Measurements from ENCODE around the gene TSPYL6. TPM values are rescaled to one million over a fixed set of nuclear protein-coding genes. Genes with fewer than 3 reads are reported as not detected.

Gene TSPYL6
- polyA plus RNA-seq, 1 donor = 0.06 TPM

GRCh38 chr2:54259413-54260240, 3.6 kb upstream of the TSPYL6 start:
- Histone ChIP-seq H3K36me3 (ENCODE audit: control insufficient read depth, insufficient read depth, low read length) (no peaks in the 10 kb centered on the region), H3K4me1 (ENCODE audit: control insufficient read depth, insufficient read depth, low read length) (peaks cover 6% of the 10 kb centered on the region), H3K27ac (ENCODE audit: low read length) (no peak overlapping the region), H3K9me3 (ENCODE audit: control insufficient read depth, low read depth, low read length) (peaks cover 15% of the 10 kb centered on the region), H3K4me3 (ENCODE audit: low read length) (no peak overlapping the region), H3K27me3 (ENCODE audit: control insufficient read depth, insufficient read depth, low read length) (no peaks in the 10 kb centered on the region)
- 95% methylated on average over 5 of the region's 6 CpGs for WGBS (ENCODE audit: insufficient coverage, low lambda C conversion rate)
- DNase-seq = no peak

- peaks cover 11% of the 10 kb centered on the region for H3K9me3 ChIP-seq (ENCODE audit: control insufficient read depth, low read depth, low read length)
- no peaks in the 10 kb centered on the region for H3K27me3 ChIP-seq (ENCODE audit: control insufficient read depth, insufficient read depth, low read length)
- no peaks in the 10 kb centered on the region for H3K36me3 ChIP-seq (ENCODE audit: control insufficient read depth, insufficient read depth, low read length)
- DNase-seq = no peak
- H3K4me1 ChIP-seq (ENCODE audit: control insufficient read depth, insufficient read depth, low read length) = peaks cover 6% of the 10 kb centered on the region
- WGBS (ENCODE audit: insufficient coverage, low lambda C conversion rate) = no CpG with 5 or more reads among the region's 2 CpGs
- no peak overlapping the region for H3K4me3 ChIP-seq (ENCODE audit: low read length)
- no peak overlapping the region for H3K27ac ChIP-seq (ENCODE audit: low read length)
Measured at GRCh38 chr2:54258166-54258565, 2.1 kb upstream of the TSPYL6 start.

GRCh38 chr2:54255230-54256090, 569 bp downstream of the TSPYL6 start:
- DNase-seq = no peak
- no CpG with 5 or more reads among the region's 37 CpGs for WGBS (ENCODE audit: insufficient coverage, low lambda C conversion rate)

GRCh38 chr2:54254180-54254579, 1.8 kb downstream of the TSPYL6 start:
- Histone ChIP-seq H3K4me1 (ENCODE audit: control insufficient read depth, insufficient read depth, low read length) (no peaks in the 10 kb centered on the region), H3K27me3 (ENCODE audit: control insufficient read depth, insufficient read depth, low read length) (no peaks in the 10 kb centered on the region), H3K9me3 (ENCODE audit: control insufficient read depth, low read depth, low read length) (peaks cover 11% of the 10 kb centered on the region), H3K36me3 (ENCODE audit: control insufficient read depth, insufficient read depth, low read length) (no peaks in the 10 kb centered on the region), H3K4me3 (ENCODE audit: low read length) (no peak overlapping the region), H3K27ac (ENCODE audit: low read length) (no peak overlapping the region)
- no peak for DNase-seq

More at GRCh38 chr2:54255230-54256090, 569 bp downstream of the TSPYL6 start:
- Histone ChIP-seq H3K4me3 (ENCODE audit: low read length) (no peak overlapping the region), H3K27me3 (ENCODE audit: control insufficient read depth, insufficient read depth, low read length) (no peaks in the 10 kb centered on the region), H3K27ac (ENCODE audit: low read length) (no peak overlapping the region), H3K36me3 (ENCODE audit: control insufficient read depth, insufficient read depth, low read length) (no peaks in the 10 kb centered on the region), H3K4me1 (ENCODE audit: control insufficient read depth, insufficient read depth, low read length) (no peaks in the 10 kb centered on the region), H3K9me3 (ENCODE audit: control insufficient read depth, low read depth, low read length) (peaks cover 11% of the 10 kb centered on the region)

- no peak for DNase-seq
- no peaks in the 10 kb centered on the region for H3K27me3 ChIP-seq (ENCODE audit: control insufficient read depth, insufficient read depth, low read length)
- no peaks in the 10 kb centered on the region for H3K9me3 ChIP-seq (ENCODE audit: control insufficient read depth, low read depth, low read length)
- H3K27ac ChIP-seq (ENCODE audit: low read length) = no peak overlapping the region
- no peaks in the 10 kb centered on the region for H3K36me3 ChIP-seq (ENCODE audit: control insufficient read depth, insufficient read depth, low read length)
- H3K4me3 ChIP-seq (ENCODE audit: low read length) = no peak overlapping the region
- H3K4me1 ChIP-seq (ENCODE audit: control insufficient read depth, insufficient read depth, low read length) = no peaks in the 10 kb centered on the region
Measured at GRCh38 chr2:54249629-54250028, 6.4 kb downstream of the TSPYL6 start.

GRCh38 chr2:54247115-54247514, 8.9 kb downstream of the TSPYL6 start:
- Histone ChIP-seq H3K9me3 (ENCODE audit: control insufficient read depth, low read depth, low read length) (no peaks in the 10 kb centered on the region), H3K27me3 (ENCODE audit: control insufficient read depth, insufficient read depth, low read length) (no peaks in the 10 kb centered on the region), H3K36me3 (ENCODE audit: control insufficient read depth, insufficient read depth, low read length) (no peaks in the 10 kb centered on the region), H3K4me1 (ENCODE audit: control insufficient read depth, insufficient read depth, low read length) (no peaks in the 10 kb centered on the region), H3K4me3 (ENCODE audit: low read length) (no peak overlapping the region), H3K27ac (ENCODE audit: low read length) (no peak overlapping the region)
- 33% methylated on average over 1 of the region's 1 CpG for WGBS (ENCODE audit: insufficient coverage, low lambda C conversion rate)
- no peak for DNase-seq

- H3K27me3 ChIP-seq (ENCODE audit: control insufficient read depth, insufficient read depth, low read length) = no peaks in the 10 kb centered on the region
- 20% methylated on average over 1 of the region's 5 CpGs for WGBS (ENCODE audit: insufficient coverage, low lambda C conversion rate)
- H3K9me3 ChIP-seq (ENCODE audit: control insufficient read depth, low read depth, low read length) = no peaks in the 10 kb centered on the region
- no peak for DNase-seq
- no peaks in the 10 kb centered on the region for H3K4me1 ChIP-seq (ENCODE audit: control insufficient read depth, insufficient read depth, low read length)
- H3K27ac ChIP-seq (ENCODE audit: low read length) = no peak overlapping the region
- H3K4me3 ChIP-seq (ENCODE audit: low read length) = no peak overlapping the region
- no peaks in the 10 kb centered on the region for H3K36me3 ChIP-seq (ENCODE audit: control insufficient read depth, insufficient read depth, low read length)
Measured at GRCh38 chr2:54240515-54241469, 15.2 kb downstream of the TSPYL6 start.

GRCh38 chr2:54239427-54239826, 16.6 kb downstream of the TSPYL6 start:
- H3K27ac ChIP-seq (ENCODE audit: low read length) = no peak overlapping the region
- WGBS (ENCODE audit: insufficient coverage, low lambda C conversion rate) = no CpG with 5 or more reads among the region's 1 CpG
- no peaks in the 10 kb centered on the region for H3K9me3 ChIP-seq (ENCODE audit: control insufficient read depth, low read depth, low read length)
- no peaks in the 10 kb centered on the region for H3K27me3 ChIP-seq (ENCODE audit: control insufficient read depth, insufficient read depth, low read length)
- no peak overlapping the region for H3K4me3 ChIP-seq (ENCODE audit: low read length)
- DNase-seq = no peak
- no peaks in the 10 kb centered on the region for H3K4me1 ChIP-seq (ENCODE audit: control insufficient read depth, insufficient read depth, low read length)
- H3K36me3 ChIP-seq (ENCODE audit: control insufficient read depth, insufficient read depth, low read length) = no peaks in the 10 kb centered on the region

- Histone ChIP-seq H3K27me3 (ENCODE audit: control insufficient read depth, insufficient read depth, low read length) (no peaks in the 10 kb centered on the region), H3K4me1 (ENCODE audit: control insufficient read depth, insufficient read depth, low read length) (no peaks in the 10 kb centered on the region), H3K4me3 (ENCODE audit: low read length) (no peak overlapping the region), H3K36me3 (ENCODE audit: control insufficient read depth, insufficient read depth, low read length) (no peaks in the 10 kb centered on the region), H3K9me3 (ENCODE audit: control insufficient read depth, low read depth, low read length) (no peaks in the 10 kb centered on the region), H3K27ac (ENCODE audit: low read length) (no peak overlapping the region)
- 100% methylated on average over 2 of the region's 2 CpGs for WGBS (ENCODE audit: insufficient coverage, low lambda C conversion rate)
- DNase-seq = no peak
Measured at GRCh38 chr2:54237428-54237827, 18.6 kb downstream of the TSPYL6 start.

Measured in large intestine (tissue), 3 donors.